Activated B cell treated with CpG ODN at 0.5 μM for 24 hours (primary cell): ENCODE results near the gene RSPH10B. TPM values are rescaled to one million over a fixed set of nuclear protein-coding genes. Genes with fewer than 3 reads are reported as not detected.
"Not testable (repeated sequence)": the region's sequence is repeated elsewhere in the genome, so short reads cannot be mapped to it uniquely, and the experiment has no call there.

Experiments used
- ATAC-seq: fragments of 200-7000 bp; cut with Tn5 transposase; one replicate; pipeline ENCODE4 v1.10.0; 2021; ENCODE audit warnings: low read depth, mild to moderate bottlenecking, moderate library complexity
- CTCF ChIA-PET: fragments of 350-600 bp; sonication (Branson Sonifier 250); formaldehyde crosslinking; loops from one replicate; lab custom pipeline; 2021; ENCODE audit warnings: antibody characterized with exemption; lab: Charles Lee
- POLR2A ChIA-PET: fragments of 350-600 bp; sonication (Branson Sonifier 250); formaldehyde crosslinking; loops from one replicate; lab custom pipeline; 2021; ENCODE audit warnings: antibody characterized with exemption; lab: Charles Lee
- DNase-seq: peaks from one replicate; pipeline ENCODE4 v3.0.0; 2022
- H3K27ac Mint-ChIP-seq: one replicate; pipeline ENCODE4 v1.8.0; 2020; ENCODE audit warnings: mixed read lengths
- H3K27me3 Mint-ChIP-seq: one replicate; pipeline ENCODE4 v1.8.0; 2021; ENCODE audit warnings: mixed read lengths
- H3K36me3 Mint-ChIP-seq: one replicate; pipeline ENCODE4 v1.8.0; 2021; ENCODE audit warnings: low read depth, mixed read lengths
- H3K4me1 Mint-ChIP-seq: one replicate; pipeline ENCODE4 v1.8.0; 2021; ENCODE audit warnings: mixed read lengths
- H3K4me3 Mint-ChIP-seq: one replicate; pipeline ENCODE4 v1.8.0; 2020; ENCODE audit warnings: mild to moderate bottlenecking, mixed read lengths
- H3K9me3 Mint-ChIP-seq: one replicate; pipeline ENCODE4 v1.8.0; 2020; ENCODE audit warnings: mixed read lengths
- intact Hi-C: fragments of 100-400 bp; cut with micrococcal nuclease; formaldehyde crosslinking; loops from one replicate; pipeline ENCODE4 v1.15.1; 2024
- total RNA-seq: library from RNA; stranded (reverse); gene quantifications from 2 replicates; pipeline ENCODE4 v1.2.3, GENCODE V29; 2022
- TF ChIP-seq, protein P1 (sequence below): fragments of 200-600 bp; IDR thresholded peaks from one replicate; pipeline ENCODE4 v1.8.0; 2022; ENCODE audit warnings: antibody characterized with exemption, mild to moderate bottlenecking

Gene RSPH10B
- not detected in 2 replicates for total RNA-seq

DNA sequence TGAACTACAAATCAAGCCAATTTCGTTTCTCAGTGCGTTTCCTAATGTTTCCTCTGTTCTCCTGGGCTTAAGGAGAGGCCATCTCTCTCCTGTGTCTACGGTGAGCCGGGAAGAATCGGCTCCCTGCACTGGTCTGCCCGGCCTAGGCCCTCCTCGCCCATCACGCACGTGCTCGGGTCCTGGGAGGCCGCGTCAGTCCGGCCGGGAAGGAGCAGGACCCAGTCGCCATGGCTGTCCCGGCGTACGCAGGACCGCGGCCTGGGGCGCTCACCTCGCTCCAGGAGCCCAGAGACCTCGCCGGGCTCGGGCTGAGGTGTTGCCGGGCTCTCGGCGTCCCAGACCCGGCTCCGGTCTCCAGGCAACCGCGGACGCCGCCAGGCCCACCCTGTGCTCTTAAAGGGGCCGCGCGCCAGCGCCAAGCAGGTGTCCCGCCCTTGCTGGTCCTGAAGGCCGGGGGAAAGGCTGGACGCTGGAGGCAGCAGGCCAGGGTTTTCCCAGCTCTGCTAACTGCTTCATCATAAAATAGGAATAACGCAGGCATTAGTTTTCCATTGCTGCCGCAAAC, at the start of gene RSPH10B:
Gene RSPH10B, minus strand, starts transcription at position 343 of the 565 bp plus-strand sequence. CDS start 3,573 bp downstream, outside the sequence.
- DNase-seq, POLR2A ChIA-PET, H3K4me1 Mint-ChIP-seq, CTCF ChIA-PET, H3K27me3 Mint-ChIP-seq, H3K9me3 Mint-ChIP-seq, H3K27ac Mint-ChIP-seq, H3K4me3 Mint-ChIP-seq, H3K36me3 Mint-ChIP-seq, intact Hi-C loops: not testable (repeated sequence)
- ATAC-seq = peak; percentile 21

DNA sequence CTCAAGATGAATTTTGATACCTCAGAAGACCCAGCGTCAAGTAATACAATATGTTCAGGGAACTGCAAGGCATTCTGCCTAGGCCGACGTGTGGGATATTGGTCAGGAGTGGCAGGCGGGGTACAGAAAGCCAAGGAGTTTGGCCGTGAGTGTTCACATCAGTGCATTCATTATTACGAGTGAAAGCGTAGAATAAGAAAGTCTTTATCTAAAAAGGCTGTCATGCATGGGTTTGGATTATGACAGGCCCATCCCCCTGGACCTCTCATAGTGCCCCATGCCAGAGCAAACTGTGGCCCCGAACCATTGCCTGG, 46.1 kb upstream of the RSPH10B start:
- Mint-ChIP-seq H3K4me3 (no peak overlapping the region), H3K9me3 (no peaks in the 10 kb centered on the region), H3K36me3 (peaks cover 72% of the 10 kb centered on the region), H3K27ac (no peak overlapping the region), H3K4me1 (peaks cover 15% of the 10 kb centered on the region), H3K27me3 (no peaks in the 10 kb centered on the region)
- POLR2A ChIA-PET = interaction anchor here (0.6 kb wide), 1 partner anchor 334 kb away, joined by 4 read pairs; no protein-coding TSS in a partner anchor
- TF ChIP-seq, protein P1, sequence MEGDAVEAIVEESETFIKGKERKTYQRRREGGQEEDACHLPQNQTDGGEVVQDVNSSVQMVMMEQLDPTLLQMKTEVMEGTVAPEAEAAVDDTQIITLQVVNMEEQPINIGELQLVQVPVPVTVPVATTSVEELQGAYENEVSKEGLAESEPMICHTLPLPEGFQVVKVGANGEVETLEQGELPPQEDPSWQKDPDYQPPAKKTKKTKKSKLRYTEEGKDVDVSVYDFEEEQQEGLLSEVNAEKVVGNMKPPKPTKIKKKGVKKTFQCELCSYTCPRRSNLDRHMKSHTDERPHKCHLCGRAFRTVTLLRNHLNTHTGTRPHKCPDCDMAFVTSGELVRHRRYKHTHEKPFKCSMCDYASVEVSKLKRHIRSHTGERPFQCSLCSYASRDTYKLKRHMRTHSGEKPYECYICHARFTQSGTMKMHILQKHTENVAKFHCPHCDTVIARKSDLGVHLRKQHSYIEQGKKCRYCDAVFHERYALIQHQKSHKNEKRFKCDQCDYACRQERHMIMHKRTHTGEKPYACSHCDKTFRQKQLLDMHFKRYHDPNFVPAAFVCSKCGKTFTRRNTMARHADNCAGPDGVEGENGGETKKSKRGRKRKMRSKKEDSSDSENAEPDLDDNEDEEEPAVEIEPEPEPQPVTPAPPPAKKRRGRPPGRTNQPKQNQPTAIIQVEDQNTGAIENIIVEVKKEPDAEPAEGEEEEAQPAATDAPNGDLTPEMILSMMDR = no peak
- ATAC-seq (no peak), DNase-seq (no peak)
- intact Hi-C loops = no loop called here
- CTCF ChIA-PET = no interaction called here

DNA sequence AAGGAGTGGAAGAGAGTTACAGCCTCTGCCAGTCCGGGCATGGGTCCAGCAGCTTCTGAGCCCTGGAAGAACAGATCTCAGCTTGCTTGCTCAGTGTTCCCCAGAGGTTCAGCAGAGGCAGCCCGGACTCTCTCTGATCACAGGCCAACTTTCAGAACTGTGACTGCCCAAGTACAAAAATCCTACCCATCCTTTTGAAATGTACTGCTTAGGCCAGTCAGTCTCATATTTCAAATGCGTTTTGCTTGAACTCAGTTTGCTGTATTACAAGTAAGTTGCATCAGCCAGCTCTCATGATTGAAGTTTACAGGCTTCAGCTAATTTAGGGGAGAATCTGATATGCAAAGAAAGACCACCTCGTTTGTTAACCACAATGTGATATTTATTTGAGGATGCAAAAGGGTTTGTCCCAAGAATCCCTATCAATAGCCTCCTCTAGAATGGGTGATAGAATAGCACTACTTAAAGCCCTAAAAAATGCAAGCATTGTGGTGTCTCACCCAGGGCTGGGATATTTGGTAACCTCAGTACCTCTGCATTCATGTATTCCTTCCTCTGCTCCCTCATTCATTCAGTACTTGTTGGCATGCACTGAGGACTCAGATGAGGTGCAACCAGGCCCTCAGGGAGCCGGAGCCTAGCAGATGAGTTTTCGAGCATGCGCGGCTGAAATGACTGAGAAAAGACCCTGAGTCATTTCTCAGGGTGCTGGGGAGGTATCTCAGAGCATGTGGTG, 45.6 kb upstream of the RSPH10B start:
- CTCF ChIA-PET = no interaction called here
- no peaks in the 10 kb centered on the region for H3K27me3 Mint-ChIP-seq
- H3K4me3 Mint-ChIP-seq = no peak overlapping the region
- DNase-seq (no peak), ATAC-seq (no peak)
- POLR2A ChIA-PET = no interaction called here
- H3K9me3 Mint-ChIP-seq = no peaks in the 10 kb centered on the region
- H3K4me1 Mint-ChIP-seq = peaks cover 15% of the 10 kb centered on the region
- intact Hi-C loops = no loop called here
- peaks cover 67% of the 10 kb centered on the region for H3K36me3 Mint-ChIP-seq
- TF ChIP-seq, protein P1 = no peak
- peak overlapping the region; percentile 46 for H3K27ac Mint-ChIP-seq

DNA sequence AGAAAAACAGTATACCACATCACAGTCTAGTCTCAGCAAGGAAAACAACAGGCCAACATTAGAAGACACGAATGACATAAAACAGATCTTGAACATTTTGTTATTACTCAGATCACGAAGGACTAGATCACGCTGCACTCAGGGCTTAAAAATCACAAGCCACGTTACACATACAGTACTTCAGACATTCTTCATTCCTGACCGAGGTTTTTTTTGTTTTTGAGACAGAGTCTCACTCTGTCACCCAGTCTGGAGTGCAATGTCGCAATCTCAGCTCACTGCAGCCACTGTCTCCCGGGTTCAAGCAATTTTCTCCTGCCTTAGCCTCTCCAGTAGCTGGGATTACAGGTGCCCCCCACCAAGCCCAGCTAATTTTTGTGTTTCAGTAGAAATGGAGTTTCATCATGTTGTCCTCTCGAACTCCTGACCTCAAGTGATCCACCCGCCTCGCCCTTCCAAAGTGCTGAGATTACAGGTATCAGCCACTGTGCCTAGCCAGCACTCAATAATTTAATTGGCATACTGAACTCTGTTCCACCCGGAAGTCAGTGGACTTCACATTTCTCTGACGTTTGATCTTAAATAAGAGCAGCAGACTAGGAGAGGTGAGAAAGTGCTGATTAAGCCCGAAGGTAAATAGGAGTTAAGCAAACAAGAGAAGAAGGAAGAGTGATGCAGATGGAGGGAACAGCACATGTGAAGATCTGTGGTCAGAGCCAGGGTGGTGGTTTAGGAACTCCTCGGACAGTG, 42.0 kb upstream of the RSPH10B start:
- peaks cover 32% of the 10 kb centered on the region for H3K4me1 Mint-ChIP-seq
- ATAC-seq = no peak
- no peak overlapping the region for H3K4me3 Mint-ChIP-seq
- no peak overlapping the region for H3K27ac Mint-ChIP-seq
- POLR2A ChIA-PET = no interaction called here
- no peaks in the 10 kb centered on the region for H3K9me3 Mint-ChIP-seq
- TF ChIP-seq, protein P1 = no peak
- CTCF ChIA-PET = no interaction called here
- H3K36me3 Mint-ChIP-seq = peaks cover 45% of the 10 kb centered on the region
- no peaks in the 10 kb centered on the region for H3K27me3 Mint-ChIP-seq
- DNase-seq = no peak
- intact Hi-C loops = no loop called here

DNA sequence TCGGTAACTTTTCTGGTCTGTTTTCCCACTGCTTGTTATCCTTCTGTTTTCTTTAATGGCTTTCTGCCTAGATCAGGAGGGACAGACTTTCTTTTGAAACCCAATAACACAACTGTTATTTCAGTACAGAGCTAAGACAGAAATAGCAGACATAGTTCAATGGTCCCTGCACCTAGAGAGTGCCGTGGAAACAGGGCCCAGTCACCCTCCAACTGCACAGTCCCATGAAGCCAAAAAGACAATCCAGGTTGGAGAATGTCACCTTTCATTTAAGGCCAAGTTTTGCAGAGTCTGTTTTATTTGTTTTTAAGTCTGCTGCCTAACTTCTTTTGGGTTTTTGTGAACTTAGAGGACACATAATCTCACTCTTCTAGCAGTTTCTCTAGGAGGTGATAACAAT, 41.1 kb upstream of the RSPH10B start:
- Mint-ChIP-seq H3K27me3 (no peaks in the 10 kb centered on the region), H3K36me3 (peaks cover 36% of the 10 kb centered on the region), H3K9me3 (no peaks in the 10 kb centered on the region), H3K4me1 (peaks cover 37% of the 10 kb centered on the region), H3K27ac (no peak overlapping the region), H3K4me3 (no peak overlapping the region)
- POLR2A ChIA-PET = interaction anchor here (0.6 kb wide), 1 partner anchor 339 kb away, joined by 4 read pairs; no protein-coding TSS in a partner anchor
- DNase-seq (no peak), ATAC-seq (no peak)
- TF ChIP-seq, protein P1 = no peak
- intact Hi-C loops = no loop called here
- CTCF ChIA-PET = no interaction called here

DNA sequence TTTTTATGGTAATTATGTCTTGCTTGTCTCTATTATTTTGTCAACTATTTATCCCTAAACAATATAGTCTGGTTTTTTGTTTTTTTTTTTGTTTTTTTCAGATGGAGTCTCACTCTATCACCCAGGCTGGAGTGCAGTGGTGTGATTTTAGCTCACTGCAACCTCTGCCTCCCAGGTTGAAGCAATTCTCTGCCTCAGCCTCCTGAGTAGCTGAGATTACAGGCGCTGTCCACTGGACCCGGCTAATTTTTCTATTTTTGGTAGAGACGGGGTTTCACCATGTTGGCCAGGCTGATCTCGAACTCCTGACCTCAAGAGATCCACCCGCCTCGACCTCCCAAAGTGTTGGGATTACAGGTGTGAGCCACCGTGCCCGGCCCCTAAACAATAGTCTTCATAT, 39.9 kb upstream of the RSPH10B start:
- CTCF ChIA-PET, H3K27me3 Mint-ChIP-seq, DNase-seq, ATAC-seq, POLR2A ChIA-PET, H3K9me3 Mint-ChIP-seq, intact Hi-C loops: not testable (repeated sequence)
- H3K4me1 Mint-ChIP-seq = peaks cover 34% of the 10 kb centered on the region
- peak overlapping the region; percentile 22 for H3K27ac Mint-ChIP-seq
- H3K4me3 Mint-ChIP-seq = peak overlapping the region; percentile 92
- peaks cover 29% of the 10 kb centered on the region for H3K36me3 Mint-ChIP-seq
